ENCODE data around the gene TCOF1.

Gene TCOF1

GRCh38 chr5:150431048-150431447 is 73.6 kb downstream of the TCOF1 start:
- Histone ChIP-seq H2BK120ac (ENCODE audit: low read depth, low read length) (no peak overlapping the region), H3K9me3 (ENCODE audit: control insufficient read depth, low read length) (no peaks in the 10 kb centered on the region), H3K27ac (ENCODE audit: low read length, poor library complexity, severe bottlenecking) (no peak overlapping the region), H3K4me1 (ENCODE audit: control insufficient read depth, insufficient read depth, low read depth, low read length) (peaks cover 4% of the 10 kb centered on the region), H3K4me3 (ENCODE audit: insufficient read depth in 1 of 2, low read depth in 1 of 2, low read length in 2 of 2) (no peak overlapping the region), H3K36me3 (ENCODE audit: control insufficient read depth in 1 of 2, insufficient read depth in 2 of 2, low read depth in 1 of 2, low read length in 2 of 2) (no peaks in the 10 kb centered on the region), H3K4ac (ENCODE audit: low read depth in 1 of 2, low read length in 2 of 2) (no peak overlapping the region), H4K8ac (ENCODE audit: low read length) (no peak overlapping the region), H3K27me3 (ENCODE audit: control insufficient read depth in 1 of 2, insufficient read depth in 1 of 2, low read length in 2 of 2) (no peaks in the 10 kb centered on the region), H2AK5ac (ENCODE audit: low read length, severe bottlenecking) (no peak overlapping the region), H2BK5ac (ENCODE audit: low read depth, low read length, poor library complexity, severe bottlenecking) (no peak overlapping the region), H2AFZ (ENCODE audit: low read depth, low read length) (no peak overlapping the region), H3K79me1 (replicated peaks; ENCODE audit: low read length, poor library complexity, severe bottlenecking) (no peaks in the 10 kb centered on the region), H2BK12ac (ENCODE audit: low read length in 2 of 2) (no peak overlapping the region), H3K4me2 (ENCODE audit: low read length, poor library complexity, severe bottlenecking) (no peak overlapping the region), H3K23ac (ENCODE audit: low read length in 2 of 2) (no peak overlapping the region), H4K91ac (ENCODE audit: low read length) (no peak overlapping the region), H2BK15ac (ENCODE audit: low read depth, poor library complexity, severe bottlenecking) (no peak overlapping the region), H3K18ac (ENCODE audit: low read depth in 1 of 2, low read length in 2 of 2) (no peak overlapping the region), H3K14ac (ENCODE audit: low read length in 2 of 2) (no peak overlapping the region), H3K9ac (ENCODE audit: low read length) (no peak overlapping the region)
- no peak for DNase-seq
- WGBS: 92% methylated on average over 18 of the region's 18 CpGs

- H4K91ac ChIP-seq (ENCODE audit: low read length): no peak overlapping the region
- H3K4ac ChIP-seq (ENCODE audit: low read depth in 1 of 2, low read length in 2 of 2): no peak overlapping the region
- no peaks in the 10 kb centered on the region for H3K9me3 ChIP-seq (ENCODE audit: control insufficient read depth, low read length)
- no peak for DNase-seq
- no peak overlapping the region for H3K4me2 ChIP-seq (ENCODE audit: low read length, poor library complexity, severe bottlenecking)
- H2AK5ac ChIP-seq (ENCODE audit: low read length, severe bottlenecking): no peak overlapping the region
- H3K4me3 ChIP-seq (ENCODE audit: insufficient read depth in 1 of 2, low read depth in 1 of 2, low read length in 2 of 2): no peak overlapping the region
- no peak overlapping the region for H2BK15ac ChIP-seq (ENCODE audit: low read depth, poor library complexity, severe bottlenecking)
- H4K8ac ChIP-seq (ENCODE audit: low read length): no peak overlapping the region
- H2AFZ ChIP-seq (ENCODE audit: low read depth, low read length): no peak overlapping the region
- H2BK12ac ChIP-seq (ENCODE audit: low read length in 2 of 2): no peak overlapping the region
- H3K9ac ChIP-seq (ENCODE audit: low read length): no peak overlapping the region
- 56% methylated on average over 4 of the region's 4 CpGs for WGBS
- H3K14ac ChIP-seq (ENCODE audit: low read length in 2 of 2): no peak overlapping the region
- H3K23ac ChIP-seq (ENCODE audit: low read length in 2 of 2): no peak overlapping the region
- no peak overlapping the region for H2BK120ac ChIP-seq (ENCODE audit: low read depth, low read length)
- no peaks in the 10 kb centered on the region for H3K79me1 ChIP-seq (replicated peaks; ENCODE audit: low read length, poor library complexity, severe bottlenecking)
- H2BK5ac ChIP-seq (ENCODE audit: low read depth, low read length, poor library complexity, severe bottlenecking): no peak overlapping the region
- H3K27me3 ChIP-seq (ENCODE audit: control insufficient read depth in 1 of 2, insufficient read depth in 1 of 2, low read length in 2 of 2): no peaks in the 10 kb centered on the region
- no peaks in the 10 kb centered on the region for H3K36me3 ChIP-seq (ENCODE audit: control insufficient read depth in 1 of 2, insufficient read depth in 2 of 2, low read depth in 1 of 2, low read length in 2 of 2)
- H3K27ac ChIP-seq (ENCODE audit: low read length, poor library complexity, severe bottlenecking): no peak overlapping the region
- H3K4me1 ChIP-seq (ENCODE audit: control insufficient read depth, insufficient read depth, low read depth, low read length): peaks cover 6% of the 10 kb centered on the region
- no peak overlapping the region for H3K18ac ChIP-seq (ENCODE audit: low read depth in 1 of 2, low read length in 2 of 2)
Measured at GRCh38 chr5:150431574-150431973, 74.1 kb downstream of the TCOF1 start.

GRCh38 chr5:150434464-150434863 is 77.0 kb downstream of the TCOF1 start:
- H3K9ac ChIP-seq (ENCODE audit: low read length): peak overlapping the region; percentile 40
- H3K27me3 ChIP-seq (ENCODE audit: control insufficient read depth in 1 of 2, insufficient read depth in 1 of 2, low read length in 2 of 2): no peaks in the 10 kb centered on the region
- no peaks in the 10 kb centered on the region for H3K36me3 ChIP-seq (ENCODE audit: control insufficient read depth in 1 of 2, insufficient read depth in 2 of 2, low read depth in 1 of 2, low read length in 2 of 2)
- no peak overlapping the region for H2AFZ ChIP-seq (ENCODE audit: low read depth, low read length)
- no peak overlapping the region for H2AK5ac ChIP-seq (ENCODE audit: low read length, severe bottlenecking)
- H2BK5ac ChIP-seq (ENCODE audit: low read depth, low read length, poor library complexity, severe bottlenecking): no peak overlapping the region
- H4K91ac ChIP-seq (ENCODE audit: low read length): no peak overlapping the region
- no peak overlapping the region for H4K8ac ChIP-seq (ENCODE audit: low read length)
- H2BK12ac ChIP-seq (ENCODE audit: low read length in 2 of 2): no peak overlapping the region
- no peaks in the 10 kb centered on the region for H3K79me1 ChIP-seq (replicated peaks; ENCODE audit: low read length, poor library complexity, severe bottlenecking)
- no peak overlapping the region for H3K18ac ChIP-seq (ENCODE audit: low read depth in 1 of 2, low read length in 2 of 2)
- H3K4ac ChIP-seq (ENCODE audit: low read depth in 1 of 2, low read length in 2 of 2): no peak overlapping the region
- no peak overlapping the region for H3K27ac ChIP-seq (ENCODE audit: low read length, poor library complexity, severe bottlenecking)
- no peak overlapping the region for H3K14ac ChIP-seq (ENCODE audit: low read length in 2 of 2)
- WGBS: 28% methylated on average over 6 of the region's 6 CpGs
- H2BK120ac ChIP-seq (ENCODE audit: low read depth, low read length): no peak overlapping the region
- peak; percentile 83 for DNase-seq
- peaks cover 2% of the 10 kb centered on the region for H3K4me1 ChIP-seq (ENCODE audit: control insufficient read depth, insufficient read depth, low read depth, low read length)
- no peak overlapping the region for H2BK15ac ChIP-seq (ENCODE audit: low read depth, poor library complexity, severe bottlenecking)
- no peak overlapping the region for H3K4me3 ChIP-seq (ENCODE audit: insufficient read depth in 1 of 2, low read depth in 1 of 2, low read length in 2 of 2)
- no peaks in the 10 kb centered on the region for H3K9me3 ChIP-seq (ENCODE audit: control insufficient read depth, low read length)
- H3K4me2 ChIP-seq (ENCODE audit: low read length, poor library complexity, severe bottlenecking): no peak overlapping the region
- no peak overlapping the region for H3K23ac ChIP-seq (ENCODE audit: low read length in 2 of 2)

DNA sequence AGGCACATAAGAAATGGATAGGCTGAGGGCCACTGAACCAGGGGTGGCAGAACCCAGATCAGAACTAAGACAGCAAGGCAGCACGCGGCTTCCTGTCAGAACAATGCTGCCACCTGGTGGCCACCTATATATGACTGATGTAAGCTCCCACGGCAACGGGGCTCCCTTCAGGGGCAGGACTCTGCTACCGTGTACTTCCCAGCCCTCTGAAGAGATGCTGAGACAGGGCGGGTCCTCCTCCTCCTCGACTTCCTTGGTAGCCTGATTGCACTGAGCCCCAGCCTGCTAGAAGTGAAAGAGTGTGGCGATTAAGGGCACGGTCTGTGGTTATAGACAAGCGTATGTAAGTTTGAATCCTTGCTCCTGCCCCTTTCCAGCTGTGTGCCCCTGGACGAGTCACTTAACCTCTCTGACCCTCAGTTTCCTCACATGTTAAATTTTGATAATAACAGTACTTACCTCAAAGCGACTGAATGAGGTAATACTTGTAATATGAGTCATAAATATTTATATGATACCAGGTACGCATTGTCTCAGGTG is 78.7 kb downstream of the TCOF1 start:
- H4K8ac ChIP-seq (ENCODE audit: low read length): no peak overlapping the region
- H3K23ac ChIP-seq (ENCODE audit: low read length in 2 of 2): no peak overlapping the region
- 29% methylated on average over 9 of the region's 13 CpGs for WGBS
- no peaks in the 10 kb centered on the region for H3K79me1 ChIP-seq (replicated peaks; ENCODE audit: low read length, poor library complexity, severe bottlenecking)
- no peak overlapping the region for H3K14ac ChIP-seq (ENCODE audit: low read length in 2 of 2)
- H2AK5ac ChIP-seq (ENCODE audit: low read length, severe bottlenecking): no peak overlapping the region
- no peak overlapping the region for H3K4me2 ChIP-seq (ENCODE audit: low read length, poor library complexity, severe bottlenecking)
- H3K27me3 ChIP-seq (ENCODE audit: control insufficient read depth in 1 of 2, insufficient read depth in 1 of 2, low read length in 2 of 2): no peaks in the 10 kb centered on the region
- H3K4ac ChIP-seq (ENCODE audit: low read depth in 1 of 2, low read length in 2 of 2): no peak overlapping the region
- no peak overlapping the region for H2BK5ac ChIP-seq (ENCODE audit: low read depth, low read length, poor library complexity, severe bottlenecking)
- H2BK120ac ChIP-seq (ENCODE audit: low read depth, low read length): no peak overlapping the region
- no peak overlapping the region for H4K91ac ChIP-seq (ENCODE audit: low read length)
- H2BK15ac ChIP-seq (ENCODE audit: low read depth, poor library complexity, severe bottlenecking): no peak overlapping the region
- no peak overlapping the region for H2AFZ ChIP-seq (ENCODE audit: low read depth, low read length)
- H3K9me3 ChIP-seq (ENCODE audit: control insufficient read depth, low read length): no peaks in the 10 kb centered on the region
- peak; percentile 85 for DNase-seq
- peaks cover 2% of the 10 kb centered on the region for H3K4me1 ChIP-seq (ENCODE audit: control insufficient read depth, insufficient read depth, low read depth, low read length)
- H3K27ac ChIP-seq (ENCODE audit: low read length, poor library complexity, severe bottlenecking): no peak overlapping the region
- H3K36me3 ChIP-seq (ENCODE audit: control insufficient read depth in 1 of 2, insufficient read depth in 2 of 2, low read depth in 1 of 2, low read length in 2 of 2): peaks cover 0 to 8% of the 10 kb centered on the region in 2 experiments
- no peak overlapping the region for H3K4me3 ChIP-seq (ENCODE audit: insufficient read depth in 1 of 2, low read depth in 1 of 2, low read length in 2 of 2)
- H3K18ac ChIP-seq (ENCODE audit: low read depth in 1 of 2, low read length in 2 of 2): no peak overlapping the region
- peak overlapping the region; percentile 50 for H3K9ac ChIP-seq (ENCODE audit: low read length)
- H2BK12ac ChIP-seq (ENCODE audit: low read length in 2 of 2): no peak overlapping the region

Measured in mesenchymal stem cell (in vitro differentiated cells and primary cell).